ENCODE data around the gene AHDC1. TPM values are rescaled to one million over a fixed set of nuclear protein-coding genes. Genes with fewer than 3 reads are reported as not detected.
"Not testable (repeated sequence)": the region's sequence is repeated elsewhere in the genome, so short reads cannot be mapped to it uniquely, and the experiment has no call there.

Gene AHDC1
- total RNA-seq, 1 donor from 2014 or later: 3.3 TPM

DNA sequence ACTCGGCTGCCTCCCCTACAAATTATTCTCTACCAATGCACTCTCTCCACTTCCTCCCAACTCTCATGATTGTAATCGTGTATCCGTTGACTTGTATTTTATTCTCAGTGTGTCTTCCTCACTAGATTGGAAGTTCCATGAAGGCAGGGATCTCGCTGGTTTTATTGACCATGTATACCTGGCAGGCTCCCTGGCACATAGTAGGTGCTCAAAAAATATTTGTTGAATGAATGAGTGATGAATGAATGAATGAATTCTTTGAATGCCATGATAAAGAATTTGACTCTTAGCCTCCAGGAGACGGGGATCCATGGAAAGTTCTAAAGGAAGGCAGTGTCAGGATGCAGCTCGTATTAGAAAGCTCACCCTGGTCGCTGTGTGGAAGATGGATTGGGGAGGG is 85.1 kb downstream of the AHDC1 start:
- no peak for DNase-seq (ENCODE audit: low read depth in 2 of 2)

DNA sequence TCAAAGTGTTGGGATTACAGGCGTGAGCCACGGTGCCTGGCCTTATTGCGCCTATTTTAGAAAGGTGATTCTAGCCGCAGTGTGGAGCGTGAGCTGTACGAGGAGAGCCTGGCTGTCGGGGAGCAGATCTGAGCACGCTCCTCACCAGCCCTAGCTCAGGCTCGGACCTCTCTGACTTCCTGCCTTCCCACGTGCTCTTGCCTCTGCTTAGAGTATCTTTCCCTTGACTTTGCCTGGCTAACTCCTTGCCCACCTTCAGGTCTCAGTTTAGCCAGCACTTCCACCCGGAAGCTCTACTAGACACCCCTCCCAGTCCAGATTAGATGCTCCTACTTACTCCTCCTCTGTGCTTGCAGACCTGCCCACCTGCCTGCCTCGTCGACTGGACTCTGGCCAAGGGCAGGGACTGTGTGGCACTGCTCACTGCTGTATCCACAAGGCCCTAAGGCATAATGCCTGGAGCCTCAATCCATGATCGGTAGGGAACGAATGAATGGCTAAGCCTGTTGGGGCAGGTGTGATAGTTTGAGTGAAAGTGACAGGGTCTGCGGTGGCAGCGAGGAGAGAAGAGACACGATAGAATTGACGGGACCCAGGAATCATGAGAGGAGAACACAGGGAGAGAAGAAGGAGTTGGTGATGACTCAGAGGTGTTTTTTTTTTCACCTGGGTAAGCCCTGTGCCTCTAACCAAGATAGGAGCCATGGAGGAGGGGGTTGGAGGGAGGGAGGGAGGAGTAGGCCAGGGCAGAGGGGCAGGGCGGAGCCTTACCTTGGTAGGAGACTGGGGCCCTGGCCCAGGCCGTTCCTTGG is 85.8 kb downstream of the AHDC1 start:
- DNase-seq (ENCODE audit: low read depth in 2 of 2): no peak

DNA sequence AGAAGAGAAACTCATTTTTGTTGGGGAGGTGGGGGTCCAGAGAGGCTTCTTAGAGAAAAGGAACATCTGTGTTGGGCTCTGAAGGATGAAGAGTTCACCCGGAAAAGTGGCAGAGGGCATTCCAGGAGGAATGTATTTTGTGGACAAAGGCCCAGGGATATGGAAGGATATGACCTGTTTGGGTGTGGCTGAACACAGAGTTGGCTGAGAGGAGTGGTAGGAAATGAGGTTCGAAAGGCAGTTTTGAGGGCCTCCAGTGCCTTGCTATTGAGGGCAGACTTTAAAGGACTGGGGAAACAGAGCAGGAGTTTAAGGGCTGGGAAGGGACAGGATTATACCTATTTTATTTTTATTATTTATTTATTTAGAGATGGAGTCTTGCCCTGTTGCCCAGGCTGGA is 86.6 kb downstream of the AHDC1 start:
- DNase-seq (ENCODE audit: low read depth in 2 of 2): no peak

DNA sequence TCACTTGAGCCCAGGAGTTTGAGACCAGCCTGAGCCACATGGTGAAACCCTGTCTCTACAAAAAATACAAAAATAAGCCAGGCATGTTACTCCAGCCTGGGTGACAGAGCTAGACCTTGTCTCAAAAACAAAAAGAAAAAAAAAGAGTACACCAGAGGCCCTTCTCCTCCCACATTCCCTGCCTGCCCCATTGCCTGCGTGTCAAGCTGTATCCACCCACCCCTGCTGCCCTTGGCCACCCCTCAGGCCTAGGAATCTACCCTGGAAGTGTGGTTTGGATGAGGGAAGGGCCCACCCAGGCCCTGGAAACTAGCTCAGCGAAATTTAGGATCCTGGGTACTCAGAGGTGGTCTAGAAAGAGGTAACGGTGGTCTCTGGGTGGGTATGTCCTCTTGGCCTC is 88.3 kb downstream of the AHDC1 start:
- DNase-seq (ENCODE audit: low read depth in 2 of 2): no peak

DNA sequence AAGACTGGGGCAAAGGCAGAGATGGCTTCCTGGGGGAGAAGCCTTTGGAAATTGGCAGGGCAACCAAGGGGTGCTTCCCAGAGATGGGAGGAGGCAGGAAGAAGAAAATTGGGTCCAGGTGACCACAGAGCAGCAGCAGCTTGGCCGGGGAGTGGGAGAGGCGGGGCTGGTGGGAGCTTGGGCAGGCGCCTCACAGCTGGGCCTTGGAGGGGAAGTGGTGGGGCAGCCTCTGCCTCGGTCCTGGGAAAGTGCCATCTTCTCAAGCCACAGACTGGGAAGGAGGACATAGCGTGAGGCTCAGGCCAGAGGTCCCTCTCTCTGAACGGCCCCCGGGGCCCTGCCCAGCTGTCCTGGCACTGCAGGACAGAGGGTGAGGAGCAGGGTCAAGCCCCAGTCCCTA is 90.0 kb downstream of the AHDC1 start:
- no peak for DNase-seq (ENCODE audit: low read depth in 2 of 2)

DNA sequence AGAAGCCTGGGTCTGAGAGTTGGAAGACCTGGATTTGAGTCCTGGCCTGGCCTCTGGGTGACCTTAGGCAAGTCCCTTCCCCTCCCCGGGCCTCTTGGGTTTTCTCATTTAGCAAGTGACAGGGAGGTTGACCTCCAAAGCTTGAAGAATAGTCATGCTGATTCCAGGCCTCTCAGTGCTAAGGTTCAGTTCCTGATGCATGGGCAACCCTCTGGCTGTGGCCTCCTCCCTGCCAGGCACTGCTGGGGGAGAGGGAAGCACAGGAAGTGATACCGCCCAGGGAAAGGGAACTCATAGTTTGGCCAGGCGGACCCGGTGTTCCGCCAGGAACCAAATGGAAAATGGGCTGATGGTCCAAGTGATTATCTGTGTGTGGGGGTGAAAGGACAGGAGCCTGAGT is 90.4 kb downstream of the AHDC1 start:
- DNase-seq (ENCODE audit: low read depth in 2 of 2): no peak

DNA sequence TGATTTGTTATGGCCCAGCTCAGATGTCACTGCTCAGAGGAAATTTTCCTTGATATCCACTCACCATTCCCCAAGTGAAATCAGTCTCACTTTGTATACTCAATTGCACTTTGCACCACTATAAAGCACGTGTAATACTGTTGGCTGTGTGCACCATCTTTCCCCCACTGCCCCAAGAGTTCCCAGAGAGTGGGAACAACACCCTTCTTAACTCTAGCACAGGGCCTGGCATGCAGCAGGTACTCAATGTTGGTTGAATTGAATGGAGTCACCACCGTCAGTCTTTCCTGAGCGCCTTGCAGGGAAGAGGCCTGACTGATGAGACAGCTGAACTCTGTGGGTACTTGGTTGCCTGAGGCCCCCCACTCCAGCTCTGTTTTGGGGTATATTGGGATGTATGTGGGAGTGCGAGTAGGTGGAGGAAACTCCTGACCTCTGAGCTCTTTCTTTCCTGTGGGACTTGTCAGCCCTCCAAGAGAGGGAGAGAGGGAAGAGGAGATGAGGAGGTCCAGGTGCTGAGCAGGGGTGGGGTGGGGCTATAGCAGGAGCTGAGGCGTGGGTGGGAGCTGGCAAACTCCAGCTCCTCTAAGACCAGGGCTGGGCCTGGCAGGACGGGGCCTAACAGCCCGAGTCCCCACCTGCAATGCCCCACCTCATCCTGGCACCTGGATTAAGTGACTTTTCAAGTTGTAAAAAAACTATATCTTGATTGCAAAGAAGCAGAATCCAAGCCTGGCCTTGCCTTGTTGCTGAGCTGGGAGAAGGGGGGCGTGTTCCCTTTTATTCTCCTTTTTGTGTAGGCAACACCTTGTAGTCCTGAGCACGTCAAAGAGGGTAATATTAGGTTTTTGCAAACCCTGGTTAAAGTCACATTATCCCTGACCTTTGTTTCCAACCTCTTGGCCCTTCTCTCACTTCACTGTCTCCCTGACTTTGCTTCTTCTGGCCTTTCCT is 94.5 kb downstream of the AHDC1 start:
- no peak for DNase-seq (ENCODE audit: low read depth in 2 of 2)

DNA sequence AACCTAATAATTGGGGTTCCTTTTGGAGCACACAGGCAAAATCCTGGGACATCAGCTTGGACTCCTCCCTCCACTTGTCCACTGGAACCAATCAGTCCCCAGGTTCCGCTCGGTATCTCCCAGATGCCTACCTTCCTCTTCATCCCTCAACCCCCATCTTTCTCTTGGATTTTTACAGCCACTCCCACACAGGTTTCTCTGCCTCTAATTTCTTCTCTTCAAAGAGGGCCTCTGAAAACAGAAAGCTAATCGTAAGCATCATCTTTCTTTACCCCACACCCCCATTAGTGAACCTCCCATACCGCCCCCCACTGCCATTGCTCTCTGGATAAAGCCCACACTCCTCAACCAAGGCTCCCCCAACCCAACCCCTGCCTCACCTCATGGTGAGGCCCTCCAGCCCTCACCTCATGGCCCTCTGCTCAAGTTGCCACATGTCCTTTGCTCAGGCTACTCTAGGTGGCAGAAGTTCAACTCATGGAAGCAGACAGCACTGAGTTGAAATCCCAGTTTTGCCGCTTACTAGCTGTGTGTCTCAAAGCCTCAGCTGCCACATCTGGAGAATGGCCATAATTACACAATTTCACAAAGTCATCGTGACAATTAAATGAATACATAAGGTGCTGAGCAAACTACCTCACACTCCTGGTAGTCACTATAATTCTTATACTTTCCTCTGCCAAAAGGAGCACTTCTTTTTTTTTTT is 95.8 kb downstream of the AHDC1 start:
- DNase-seq (ENCODE audit: low read depth in 2 of 2): no peak

DNA sequence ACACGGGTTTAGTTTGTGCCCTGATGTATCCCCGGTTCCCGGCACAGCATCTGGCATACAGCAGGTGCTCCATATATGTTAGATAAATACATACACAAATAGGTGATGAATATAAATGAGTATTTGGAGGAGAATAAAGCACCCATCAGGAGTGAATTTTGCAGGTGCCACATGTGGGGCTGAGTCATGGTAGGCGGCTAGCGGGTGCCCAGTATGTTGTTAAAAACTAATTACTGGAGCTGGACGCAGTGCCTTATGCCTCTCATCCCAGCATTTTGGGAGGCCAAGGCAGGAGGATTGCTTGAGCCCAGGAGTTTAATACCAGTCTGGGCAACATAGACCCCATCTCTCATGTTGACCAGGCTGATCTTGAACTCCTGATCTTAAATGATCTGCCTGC is 97.2 kb downstream of the AHDC1 start:
- no peak for DNase-seq (ENCODE audit: low read depth in 2 of 2)

DNA sequence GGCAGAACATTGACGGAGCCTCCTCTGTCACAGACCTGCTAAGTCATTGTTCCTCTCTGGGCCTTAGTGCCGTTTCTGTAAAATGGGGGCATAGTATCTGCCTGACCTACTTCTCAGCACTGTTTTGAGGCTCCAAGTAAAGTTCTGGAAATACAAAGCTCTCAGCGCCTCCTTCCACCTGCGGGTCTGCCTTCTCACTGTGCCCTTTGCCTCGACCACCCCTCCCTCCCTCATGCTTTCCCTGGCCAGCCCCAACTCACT is 98.6 kb downstream of the AHDC1 start:
- DNase-seq (ENCODE audit: low read depth in 2 of 2): no peak

DNA sequence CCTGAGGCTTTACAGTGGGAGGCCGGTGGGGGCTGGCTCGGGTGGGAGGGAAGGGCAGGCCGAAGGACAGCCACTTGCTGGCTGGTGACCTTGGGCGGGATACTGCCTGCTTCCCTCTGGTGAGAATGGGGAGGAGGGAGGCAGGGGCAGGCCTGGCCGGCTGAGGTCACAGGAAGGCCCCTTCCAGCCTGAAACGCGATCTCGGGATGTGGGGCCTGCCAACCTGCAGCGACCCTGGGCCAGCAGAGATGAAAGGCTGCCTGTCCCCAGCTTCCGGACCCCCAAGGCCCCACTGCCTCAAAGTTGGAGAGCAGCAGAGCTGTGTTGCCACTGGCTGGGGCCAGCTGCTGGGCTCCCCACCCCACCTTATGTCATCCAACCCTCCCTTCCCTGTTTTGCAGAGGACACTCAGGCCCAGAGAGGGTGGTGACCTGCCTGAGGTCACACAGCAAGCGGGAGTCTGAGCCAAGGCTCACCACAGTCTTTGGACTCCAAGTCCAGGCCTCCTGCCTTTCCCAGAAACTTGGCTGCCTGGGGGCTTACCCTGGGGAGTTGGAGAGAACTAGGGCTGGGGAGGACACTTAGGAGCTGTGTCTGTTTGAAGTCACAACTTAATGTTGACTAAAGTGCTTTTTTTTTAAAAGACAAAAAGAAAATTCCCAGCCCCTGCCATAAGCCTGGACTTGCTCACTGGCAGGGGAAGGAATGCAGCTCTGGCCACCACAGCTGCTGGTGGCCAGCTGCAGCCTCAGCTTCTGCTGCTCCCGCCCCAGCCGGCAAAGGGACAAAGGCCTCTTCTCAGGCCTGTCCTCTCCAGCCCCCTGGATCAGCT is 99.1 kb downstream of the AHDC1 start:
- peak; percentile 30 to 48 for DNase-seq (ENCODE audit: low read depth in 2 of 2)

DNA sequence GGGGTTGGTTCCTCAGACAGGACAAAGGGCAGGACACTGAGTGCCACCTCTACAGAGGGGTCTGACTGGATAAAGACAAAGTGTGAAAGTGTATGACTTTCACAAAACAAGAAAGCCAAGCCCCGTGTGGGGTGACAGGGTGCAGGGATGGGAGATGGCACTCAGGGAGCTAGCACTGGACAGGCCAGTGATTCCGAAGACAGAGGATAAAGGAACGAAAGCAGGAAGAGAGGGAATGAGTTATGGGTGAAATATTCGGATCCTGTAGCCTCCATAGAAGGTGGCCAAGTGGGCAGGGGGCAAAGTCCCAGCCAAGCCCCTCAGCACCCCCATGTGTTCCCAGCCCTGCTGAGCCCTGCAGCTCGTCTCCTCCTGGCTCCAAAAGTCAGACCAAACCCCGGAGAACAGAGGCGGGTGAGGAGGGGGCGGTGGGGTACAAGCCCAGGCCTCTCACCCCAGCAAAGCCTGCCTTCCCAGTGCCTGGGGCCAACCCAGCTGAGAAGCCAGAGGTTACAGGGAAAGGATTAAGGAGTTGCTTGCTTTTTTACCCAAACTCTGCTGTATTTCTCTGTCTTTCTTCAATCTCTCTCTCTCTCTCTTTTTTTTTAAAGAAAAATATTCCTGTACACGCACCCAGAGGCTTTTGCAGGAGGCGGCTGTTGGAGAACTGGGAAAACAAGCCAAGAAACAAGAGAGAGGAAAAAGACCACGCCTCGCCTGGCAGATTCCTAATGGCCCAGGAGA is 99.9 kb downstream of the AHDC1 start:
- DNase-seq (ENCODE audit: low read depth in 2 of 2): no peak

DNA sequence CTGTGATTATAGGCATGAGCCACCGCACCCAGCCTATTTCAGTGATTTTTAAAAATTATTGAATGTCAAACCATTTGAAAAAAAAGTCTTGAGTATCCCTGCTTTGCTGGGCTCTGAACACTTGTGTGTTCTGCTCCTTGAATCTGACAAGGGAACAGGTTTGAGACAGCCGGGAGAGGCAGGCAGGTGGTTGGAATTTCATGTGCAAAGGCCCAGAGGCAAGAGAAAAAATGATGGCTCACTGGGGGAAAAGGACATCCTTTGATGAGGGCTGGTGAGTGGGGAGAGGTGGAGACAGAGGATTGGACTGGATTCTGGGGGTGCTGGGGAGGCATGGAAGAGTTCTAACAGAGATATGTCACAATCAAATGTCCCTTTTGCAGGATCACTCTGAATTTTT is 100.9 kb downstream of the AHDC1 start:
- DNase-seq (ENCODE audit: low read depth in 2 of 2): no peak

DNA sequence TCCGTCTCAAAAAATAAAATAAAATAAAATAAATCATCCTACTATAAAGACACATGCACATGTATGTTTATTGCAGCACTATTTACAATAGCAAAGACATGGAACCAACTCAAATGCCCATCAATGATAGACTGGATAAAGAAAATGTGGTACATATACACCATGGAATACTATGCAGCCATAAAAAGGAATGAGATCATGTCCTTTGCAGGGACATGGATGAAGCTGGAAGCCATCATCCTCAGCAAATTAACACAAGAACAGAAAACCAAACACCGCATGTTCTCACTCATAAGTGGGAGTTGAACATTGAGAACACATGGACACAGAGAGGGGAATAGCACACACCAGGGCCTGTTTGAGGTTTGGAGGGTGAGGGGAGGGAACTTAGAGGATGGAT is 102.8 kb downstream of the AHDC1 start:
- DNase-seq (ENCODE audit: low read depth in 2 of 2): not testable (repeated sequence)

DNA sequence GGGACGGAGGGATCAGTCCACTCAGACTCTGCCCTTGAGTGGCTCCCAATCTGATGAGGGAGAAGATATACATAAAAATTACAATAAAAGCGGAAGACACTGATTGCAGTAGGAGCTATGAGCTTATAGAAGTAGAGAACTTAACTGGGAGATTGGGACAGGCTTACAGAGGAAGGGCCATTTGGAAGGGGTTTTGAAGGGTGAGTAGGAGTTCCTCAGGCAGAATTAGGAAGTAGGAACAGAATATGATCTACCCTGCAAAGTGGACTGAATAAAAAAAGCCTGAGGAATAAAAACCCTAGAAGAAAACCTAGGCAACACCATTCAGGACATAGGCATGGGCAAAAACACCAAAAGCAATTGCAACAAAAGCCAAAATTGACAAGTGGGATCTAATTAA is 104.8 kb downstream of the AHDC1 start:
- DNase-seq (ENCODE audit: low read depth in 2 of 2): no peak

DNA sequence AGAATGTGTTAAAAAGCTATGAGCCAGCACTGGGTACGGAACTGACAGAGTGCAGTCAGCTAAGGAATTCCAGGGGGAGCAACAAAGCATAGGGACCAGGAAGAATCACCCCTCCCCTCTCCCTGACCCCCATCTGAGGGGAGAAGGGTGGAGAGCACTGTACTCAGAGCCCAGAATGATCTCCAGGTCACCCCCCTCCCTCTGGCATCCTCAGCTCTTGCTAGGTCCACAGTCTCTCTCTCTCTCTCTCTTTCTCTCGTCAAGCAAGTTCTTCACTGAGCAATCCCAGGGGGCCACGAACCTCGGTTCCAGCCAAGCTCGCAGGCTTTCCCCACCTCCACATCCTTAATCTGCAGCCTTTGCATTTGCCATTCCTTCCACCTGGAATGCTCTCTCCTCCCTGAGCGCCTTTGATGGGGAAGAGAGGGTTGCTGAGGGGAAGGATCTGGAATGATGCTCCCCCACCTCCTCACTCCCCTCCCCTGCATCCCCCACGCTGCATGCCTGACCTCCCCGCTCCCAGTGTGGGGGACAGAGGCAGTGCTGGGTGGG is 107.3 kb downstream of the AHDC1 start:
- no peak for DNase-seq (ENCODE audit: low read depth in 2 of 2)

DNA sequence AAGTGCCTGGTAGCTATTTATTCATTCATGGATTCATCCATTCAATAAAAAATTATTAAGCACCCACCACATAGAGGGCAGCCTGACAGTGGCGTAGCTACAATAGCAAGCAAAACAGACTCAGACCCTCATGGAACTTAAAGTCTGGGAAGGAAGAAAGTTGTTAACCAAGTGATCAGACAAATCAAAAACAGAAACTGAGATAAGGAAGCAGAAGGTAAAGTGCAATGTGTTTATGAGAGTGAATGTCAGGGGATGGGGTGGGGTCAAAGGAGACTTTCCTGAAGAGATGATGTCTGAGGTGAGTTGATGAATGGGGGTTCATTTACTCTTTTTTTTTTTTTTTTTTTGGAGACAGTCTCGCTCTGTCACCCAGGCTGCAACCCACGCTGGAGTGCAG is 111.1 kb downstream of the AHDC1 start:
- DNase-seq (ENCODE audit: low read depth in 2 of 2): no peak

DNA sequence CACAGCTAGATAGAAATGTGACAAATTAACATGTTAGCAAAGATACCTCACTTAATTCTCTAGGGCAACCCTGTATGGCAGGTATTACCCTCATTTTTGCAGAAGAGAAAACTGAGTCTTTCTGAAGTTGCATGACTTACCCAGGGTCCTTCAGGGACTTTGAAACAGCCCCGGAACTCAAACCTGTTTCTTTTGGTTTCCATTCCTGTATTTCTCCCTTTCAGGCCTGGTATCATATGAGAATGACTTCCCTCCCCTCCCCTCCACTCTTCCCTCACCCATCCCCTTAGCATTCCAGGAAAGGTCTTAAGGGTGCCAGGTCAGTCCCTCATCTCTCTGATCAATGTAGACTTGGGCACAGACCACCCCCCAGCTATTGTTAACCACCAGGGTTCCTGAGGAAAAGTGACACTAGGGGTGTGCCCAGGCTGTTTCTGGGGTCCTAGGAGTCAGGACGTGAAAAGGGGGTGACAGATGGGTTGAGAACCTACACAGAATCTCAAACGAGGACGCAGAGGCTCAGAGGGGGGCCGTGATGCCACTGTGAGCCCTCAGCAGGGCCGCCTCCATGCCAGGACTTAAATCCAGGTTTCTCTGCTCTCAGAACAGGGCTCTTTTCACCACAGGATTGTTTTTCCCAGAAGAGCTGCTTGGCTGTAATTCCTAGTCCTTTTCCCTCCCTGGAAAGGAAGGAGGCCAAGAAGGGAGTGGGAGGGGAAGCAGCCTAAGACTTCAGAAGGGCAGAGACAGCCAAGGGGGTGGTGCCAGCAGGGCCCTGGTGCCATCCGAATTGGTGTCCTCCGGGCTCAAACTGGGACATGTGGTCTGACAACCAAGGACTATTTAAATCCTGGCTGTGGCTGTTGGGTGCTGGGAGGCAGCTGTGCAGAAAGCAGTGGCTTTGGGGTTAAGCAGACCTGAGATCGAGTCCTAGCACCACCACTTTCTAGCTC is 111.9 kb downstream of the AHDC1 start:
- no peak for DNase-seq (ENCODE audit: low read depth in 2 of 2)

Measured in dermis microvascular lymphatic vessel endothelial cell (primary cell).